Panc1 (cell line): ENCODE data around the gene DCBLD1.

ENCODE experiments used
- CTCF ChIP-seq: fragments of 450-650 bp; IDR thresholded peaks from 2 replicates; pipeline ENCODE4 v1.5.1; 2017; ENCODE audit warnings: mild to moderate bottlenecking
- POLR2AphosphoS5 ChIP-seq: IDR thresholded peaks from 2 replicates; pipeline ENCODE4 v1.6.1; 2012; ENCODE audit warnings: mild to moderate bottlenecking, low read depth, low read length, moderate library complexity
- TCF7L2 ChIP-seq: IDR thresholded peaks from 2 replicates; pipeline ENCODE4 v1.6.1; 2011; ENCODE audit warnings: mild to moderate bottlenecking, low read depth, low read length, inconsistent platforms
- TF ChIP-seq, protein P1 (sequence below), 2 experiments: IDR thresholded peaks; 2 replicates each; pipeline ENCODE4 v1.6.1; 2011 to 2012; ENCODE audit warnings: low read depth in 2 of 2, control low read depth in 1 of 2, low read length in 1 of 2, mild to moderate bottlenecking in 1 of 2, moderate library complexity in 1 of 2; ENCODE audit not compliant: insufficient read depth in 1 of 2

- TF ChIP-seq CTCF (no peak), TCF7L2 (no peak), POLR2AphosphoS5 (no peak)
- TF ChIP-seq, protein P1, sequence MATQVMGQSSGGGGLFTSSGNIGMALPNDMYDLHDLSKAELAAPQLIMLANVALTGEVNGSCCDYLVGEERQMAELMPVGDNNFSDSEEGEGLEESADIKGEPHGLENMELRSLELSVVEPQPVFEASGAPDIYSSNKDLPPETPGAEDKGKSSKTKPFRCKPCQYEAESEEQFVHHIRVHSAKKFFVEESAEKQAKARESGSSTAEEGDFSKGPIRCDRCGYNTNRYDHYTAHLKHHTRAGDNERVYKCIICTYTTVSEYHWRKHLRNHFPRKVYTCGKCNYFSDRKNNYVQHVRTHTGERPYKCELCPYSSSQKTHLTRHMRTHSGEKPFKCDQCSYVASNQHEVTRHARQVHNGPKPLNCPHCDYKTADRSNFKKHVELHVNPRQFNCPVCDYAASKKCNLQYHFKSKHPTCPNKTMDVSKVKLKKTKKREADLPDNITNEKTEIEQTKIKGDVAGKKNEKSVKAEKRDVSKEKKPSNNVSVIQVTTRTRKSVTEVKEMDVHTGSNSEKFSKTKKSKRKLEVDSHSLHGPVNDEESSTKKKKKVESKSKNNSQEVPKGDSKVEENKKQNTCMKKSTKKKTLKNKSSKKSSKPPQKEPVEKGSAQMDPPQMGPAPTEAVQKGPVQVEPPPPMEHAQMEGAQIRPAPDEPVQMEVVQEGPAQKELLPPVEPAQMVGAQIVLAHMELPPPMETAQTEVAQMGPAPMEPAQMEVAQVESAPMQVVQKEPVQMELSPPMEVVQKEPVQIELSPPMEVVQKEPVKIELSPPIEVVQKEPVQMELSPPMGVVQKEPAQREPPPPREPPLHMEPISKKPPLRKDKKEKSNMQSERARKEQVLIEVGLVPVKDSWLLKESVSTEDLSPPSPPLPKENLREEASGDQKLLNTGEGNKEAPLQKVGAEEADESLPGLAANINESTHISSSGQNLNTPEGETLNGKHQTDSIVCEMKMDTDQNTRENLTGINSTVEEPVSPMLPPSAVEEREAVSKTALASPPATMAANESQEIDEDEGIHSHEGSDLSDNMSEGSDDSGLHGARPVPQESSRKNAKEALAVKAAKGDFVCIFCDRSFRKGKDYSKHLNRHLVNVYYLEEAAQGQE (IDR thresholded peaks at IDR 0.05; ENCODE audit: insufficient read depth in 1 of 2, low read depth in 2 of 2, low read length in 1 of 2): no peak
Measured at GRCh38 chr6:117520603-117521395, 38.3 kb downstream of the DCBLD1 start.
